GM19023 (cell line): ENCODE measurements around the gene ENTR1.

Experiments used
- ATAC-seq: cut with Tn5 transposase; IDR thresholded peaks from one replicate; pipeline ENCODE4 v1.9.1; 2021; ENCODE audit warnings: mild to moderate bottlenecking, moderate library complexity; ENCODE audit not compliant: unreplicated experiment

ENTR1 gene

DNA sequence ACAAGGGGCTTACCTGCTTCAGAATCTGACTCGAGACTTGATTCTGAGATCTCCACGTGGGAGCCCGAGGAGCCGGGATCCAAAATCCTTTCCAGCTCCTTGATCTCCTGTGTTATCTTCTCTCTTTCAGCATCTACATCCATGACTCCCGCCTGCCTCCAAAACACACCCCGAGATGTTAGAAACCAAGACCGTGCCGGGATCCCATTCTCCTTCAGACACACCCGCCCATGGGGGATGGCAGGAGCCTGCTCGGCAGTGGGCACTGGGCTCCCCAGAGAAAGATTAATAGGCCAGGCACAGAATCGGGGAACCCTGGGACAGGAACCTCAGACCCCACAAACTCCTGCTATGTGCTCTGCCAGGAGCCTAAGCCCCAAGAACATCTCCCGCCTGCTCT, 12.1 kb downstream of the ENTR1 start:
- no peak for ATAC-seq

- no peak for ATAC-seq
Measured at GRCh38 chr9:136397643-136398042, 12.8 kb downstream of the ENTR1 start.

DNA sequence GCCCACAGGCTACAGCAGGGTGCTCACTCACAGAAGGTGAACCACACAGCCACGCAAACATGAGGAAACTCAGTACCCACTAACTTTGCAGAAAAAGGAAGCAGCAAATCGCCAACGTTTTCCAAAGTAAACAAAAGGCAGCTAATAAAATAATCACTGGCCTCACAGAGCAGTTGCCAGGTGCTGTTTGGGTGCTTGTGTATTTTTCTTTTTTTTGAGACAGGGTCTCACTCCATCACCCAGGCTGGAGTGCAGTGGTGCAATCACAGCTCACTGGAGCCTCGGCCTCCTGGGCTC, 14.2 kb downstream of the ENTR1 start:
- ATAC-seq: no peak

DNA sequence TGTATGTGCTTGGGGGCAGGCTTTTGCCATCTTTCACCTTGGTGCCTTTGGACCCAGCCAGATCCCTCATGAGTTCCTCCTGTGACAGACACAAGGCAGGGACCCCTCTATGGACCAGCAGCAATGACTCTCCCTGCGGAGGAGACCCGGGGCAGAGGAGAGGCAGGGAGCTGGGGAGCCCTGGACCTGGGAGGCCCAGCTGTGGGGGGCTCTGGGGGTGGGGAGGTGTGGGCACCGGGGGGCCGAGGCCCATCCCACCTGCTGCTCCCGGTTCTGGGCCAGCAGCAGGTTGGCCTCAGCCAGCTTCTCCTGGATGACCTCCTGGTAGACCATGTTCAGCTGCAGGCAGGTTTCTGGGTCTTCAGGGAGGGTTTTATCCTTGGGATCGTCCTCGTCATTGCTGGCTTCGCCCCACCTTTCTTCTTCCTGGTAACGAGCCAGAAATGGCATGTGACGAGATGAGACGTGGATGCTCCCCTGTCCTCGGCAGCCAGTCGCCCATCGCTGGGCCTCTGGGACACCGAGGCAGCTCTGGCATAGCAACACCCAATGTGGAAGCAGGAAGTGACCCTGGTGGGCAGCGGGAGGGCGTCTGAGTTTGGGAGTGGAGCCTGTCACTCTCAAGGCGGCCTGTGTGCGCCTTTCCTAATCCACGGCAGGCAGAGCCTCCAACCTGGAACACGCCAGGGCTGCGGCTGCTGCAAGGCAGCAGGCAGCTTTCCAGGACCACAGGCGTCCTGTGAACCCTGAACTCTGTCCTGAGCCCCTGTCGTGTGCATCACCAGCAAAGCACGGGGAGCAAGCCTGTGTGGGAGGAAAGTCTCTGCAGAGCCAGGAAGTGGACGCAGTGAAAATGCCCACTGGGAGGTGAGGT, 14.8 kb downstream of the ENTR1 start:
- ATAC-seq: no peak

DNA sequence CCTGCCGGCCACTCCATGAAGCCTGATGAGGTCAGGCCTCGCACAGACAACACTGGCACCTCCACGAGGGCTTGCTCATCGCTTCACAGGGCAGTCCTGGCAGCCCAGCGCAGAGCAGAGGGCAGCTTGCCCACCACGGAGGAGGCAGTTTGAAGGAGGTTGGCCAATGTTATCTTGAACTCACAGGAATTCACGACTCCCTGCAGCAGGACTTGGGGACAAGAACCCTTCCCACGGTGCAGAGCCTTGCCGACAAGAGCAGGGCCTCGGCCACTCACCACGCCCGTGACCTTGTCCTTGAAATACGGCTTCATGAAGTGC, 15.4 kb downstream of the ENTR1 start:
- no peak for ATAC-seq

GRCh38 chr9:136394312-136395019, 15.9 kb downstream of the ENTR1 start:
- no peak for ATAC-seq

DNA sequence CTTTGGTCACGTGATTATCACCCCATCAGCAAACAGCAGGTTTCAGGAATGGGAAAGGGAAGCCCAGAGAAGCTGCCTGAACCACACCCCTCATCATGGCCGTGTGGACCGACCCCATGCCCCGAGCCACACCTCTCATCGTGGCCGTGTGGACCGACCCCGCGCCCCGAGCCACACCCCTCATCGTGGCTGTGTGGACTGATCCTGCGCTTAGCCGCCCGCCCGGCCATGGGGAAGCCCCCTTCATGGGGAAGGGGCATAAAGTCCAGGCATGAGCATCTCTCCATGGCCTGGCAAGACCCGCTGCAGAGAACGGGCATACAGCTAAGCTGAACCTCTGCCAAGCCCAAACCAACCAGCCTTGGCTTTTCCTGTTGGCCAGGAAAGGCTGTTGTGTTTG, 16.9 kb downstream of the ENTR1 start:
- no peak for ATAC-seq

DNA sequence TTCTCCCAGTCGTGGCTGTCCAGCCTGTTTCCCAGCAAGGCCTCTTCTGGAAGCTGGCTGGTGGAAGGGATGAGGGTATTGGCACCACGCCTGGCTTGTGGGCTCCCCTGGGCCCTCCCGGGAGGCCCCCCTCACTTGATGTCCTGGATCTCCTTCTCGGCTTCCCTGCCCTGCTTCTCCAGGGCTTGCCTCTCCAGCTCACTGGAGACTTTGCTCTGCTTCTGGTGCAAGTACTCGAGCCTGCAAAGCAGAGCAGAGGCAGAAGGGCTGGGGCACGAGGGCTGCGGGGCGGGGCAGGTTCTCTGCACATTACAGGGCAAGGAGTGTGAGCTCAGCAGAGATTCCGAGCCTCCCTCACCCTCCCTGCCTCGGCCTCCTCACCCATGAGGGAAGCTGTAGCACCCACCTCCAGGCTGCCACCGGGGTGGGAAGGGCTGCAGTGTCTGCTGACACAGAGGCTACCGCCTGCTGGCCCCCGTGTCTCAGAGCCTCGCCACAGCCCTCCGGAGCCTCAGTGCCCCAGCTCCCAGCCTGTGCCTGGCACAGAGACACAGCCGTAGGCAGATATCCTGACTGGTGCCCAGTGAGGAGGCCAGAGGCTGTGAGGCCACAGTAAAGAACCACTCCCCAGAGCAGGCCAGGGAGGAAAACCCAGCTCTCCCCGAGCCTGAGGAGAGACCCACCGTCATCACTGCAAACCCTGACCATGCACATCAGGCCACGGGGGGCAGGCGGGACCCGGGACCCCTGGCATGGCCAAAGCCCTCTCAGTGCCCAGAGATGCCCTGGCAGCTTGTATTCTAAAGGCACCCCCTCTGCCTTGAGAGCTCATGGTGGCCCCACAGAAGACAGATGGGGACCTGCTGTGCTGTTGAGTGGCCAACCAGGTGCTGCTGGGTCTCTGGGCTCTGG, 17.6 kb downstream of the ENTR1 start:
- ATAC-seq: no peak

DNA sequence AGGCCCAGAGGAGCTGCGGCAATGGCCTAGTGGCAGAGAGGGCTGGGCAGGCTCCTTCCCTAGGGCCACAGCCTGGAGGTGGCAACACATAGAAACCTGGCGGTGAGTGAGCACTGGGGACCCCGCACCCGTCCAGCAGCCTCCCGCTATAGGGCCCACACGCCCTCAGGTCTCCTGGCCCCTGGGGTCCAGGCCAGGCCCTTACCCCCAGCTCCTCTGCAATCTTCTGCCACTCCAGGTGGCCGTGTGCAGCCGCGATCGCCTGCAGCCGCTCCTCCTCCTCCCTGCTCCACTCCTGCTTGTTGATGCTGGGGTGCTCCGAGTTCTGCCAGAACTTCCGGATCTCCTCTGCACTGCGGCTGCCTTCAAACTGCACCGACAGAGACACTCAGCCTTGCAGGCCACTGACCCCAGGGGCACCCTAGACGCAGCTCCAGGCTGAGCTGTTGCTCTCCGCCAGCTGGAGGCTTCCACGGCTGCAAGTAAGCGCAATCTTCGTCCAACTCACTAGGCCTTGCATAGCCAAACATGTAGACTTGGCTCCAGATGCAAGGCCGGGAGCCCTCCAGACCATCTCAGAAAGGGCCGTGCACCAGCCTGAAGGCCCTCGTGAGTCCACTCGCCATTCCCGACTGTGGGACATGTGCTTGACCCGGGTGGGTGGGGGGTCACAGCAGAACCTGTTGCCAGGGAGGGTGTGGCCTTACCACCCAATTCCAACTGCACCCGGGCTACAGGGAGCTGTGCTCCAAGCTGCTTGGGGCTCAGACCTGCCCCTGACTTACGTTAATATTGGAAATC, 18.5 kb downstream of the ENTR1 start:
- no peak for ATAC-seq

DNA sequence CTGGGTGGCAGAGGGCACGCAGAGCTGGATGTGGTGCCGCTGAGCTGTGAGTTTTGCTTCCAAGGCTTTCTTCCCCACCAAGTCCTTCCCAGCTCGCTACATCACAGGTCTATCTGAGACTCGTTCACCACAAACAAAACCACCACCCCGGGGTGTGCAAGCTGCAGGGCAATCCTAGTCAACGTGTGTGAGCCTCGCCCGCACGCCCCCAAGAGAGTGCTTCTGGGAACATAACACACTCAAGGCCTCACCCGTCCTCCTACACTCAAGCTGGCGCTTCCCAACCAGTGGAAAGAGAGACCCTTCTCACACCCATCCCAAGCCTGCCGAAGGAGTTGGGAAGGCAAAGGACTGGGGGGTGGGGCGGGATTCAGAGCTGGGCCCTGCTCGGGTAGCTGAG, 21.0 kb downstream of the ENTR1 start:
- no peak for ATAC-seq

- no peak for ATAC-seq
Measured at GRCh38 chr9:136387217-136387616, 23.2 kb downstream of the ENTR1 start.

- no peak for ATAC-seq
Measured at GRCh38 chr9:136386018-136386417, 24.4 kb downstream of the ENTR1 start.

- ATAC-seq: no peak
Measured at GRCh38 chr9:136385015-136385414, 25.4 kb downstream of the ENTR1 start.

DNA sequence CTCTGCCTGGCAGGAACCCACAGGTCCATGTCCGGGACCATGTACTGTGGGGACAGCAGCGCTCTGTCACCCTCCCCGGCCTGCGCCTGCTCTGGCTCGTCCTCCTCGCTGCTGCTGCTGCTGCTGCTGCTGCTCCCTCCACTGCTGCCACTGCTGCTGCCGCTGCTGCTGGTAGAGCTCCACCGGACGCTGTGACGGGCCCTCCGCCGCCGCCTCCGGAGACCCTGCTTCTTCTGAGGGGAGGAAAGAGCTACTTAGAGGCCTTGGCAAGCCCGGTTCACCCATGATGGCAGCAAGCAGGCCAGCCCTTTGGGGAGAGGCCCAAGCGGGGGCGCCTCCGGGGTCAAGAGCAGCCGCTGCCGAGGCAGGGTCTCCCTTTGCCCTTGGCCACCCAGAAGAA, 27.0 kb downstream of the ENTR1 start:
- ATAC-seq: no peak

GRCh38 chr9:136381966-136382513, 28.4 kb downstream of the ENTR1 start:
- ATAC-seq: no peak

DNA sequence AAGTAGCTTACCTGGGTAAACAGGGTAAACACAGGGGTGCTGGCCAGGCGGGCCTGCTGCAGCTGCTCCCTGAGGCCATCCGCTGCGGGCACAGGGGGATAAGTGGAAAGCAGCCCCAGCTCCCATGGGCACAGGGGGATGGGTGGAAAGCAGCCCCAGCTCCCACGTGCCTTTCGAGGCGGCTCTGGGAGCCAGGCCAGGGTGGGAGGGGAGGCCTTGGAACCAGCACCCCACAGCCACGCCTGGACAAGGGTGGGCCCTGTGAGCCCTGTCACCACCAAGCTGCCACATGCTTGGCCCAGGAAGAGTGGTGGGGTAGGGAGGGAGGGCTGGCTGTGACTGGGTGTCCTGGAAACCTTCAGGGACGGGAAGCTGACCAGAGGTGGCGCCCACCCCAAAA, 29.1 kb downstream of the ENTR1 start:
- ATAC-seq: no peak

GRCh38 chr9:136380381-136380780, 30.0 kb downstream of the ENTR1 start:
- no peak for ATAC-seq

DNA sequence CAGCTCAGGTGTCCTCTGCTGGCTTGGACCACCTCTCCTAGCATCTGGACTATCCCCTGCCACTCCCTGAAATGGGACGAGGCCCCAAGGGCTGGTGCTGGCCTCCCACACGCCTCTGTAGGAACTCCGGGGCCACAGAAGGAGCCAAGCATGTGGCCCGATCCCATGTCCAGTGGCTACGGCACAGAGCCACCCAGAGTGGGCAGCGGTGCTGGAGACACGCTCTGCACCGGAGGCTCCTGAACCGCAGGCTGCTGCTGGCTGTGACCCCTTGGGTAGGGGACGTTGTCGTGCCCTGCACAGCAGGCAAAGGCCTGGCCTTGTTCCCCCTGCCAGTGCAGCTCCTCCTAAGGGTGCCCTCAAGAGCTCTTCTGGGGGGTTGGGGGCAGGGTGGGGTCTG, 30.5 kb downstream of the ENTR1 start:
- no peak for ATAC-seq

- ATAC-seq: no peak
Measured at GRCh38 chr9:136379401-136379800, 31.0 kb downstream of the ENTR1 start.

DNA sequence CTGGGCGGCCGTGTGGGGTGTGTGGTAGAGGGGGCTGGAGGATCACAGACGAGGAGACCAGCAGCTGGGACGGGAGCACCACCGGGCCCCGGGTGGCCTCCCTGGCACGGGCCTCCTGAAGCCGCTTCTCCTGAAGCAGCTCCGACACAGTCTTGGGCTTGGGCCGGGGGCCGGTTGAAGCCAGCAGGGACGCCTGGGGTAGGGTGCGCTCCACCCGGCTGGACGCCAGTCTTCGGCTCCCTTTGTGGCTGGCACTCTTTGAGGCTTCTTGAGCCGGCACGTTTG, 31.5 kb downstream of the ENTR1 start:
- ATAC-seq: no peak
